Fibroblast of lung (primary cell): ENCODE measurements around the gene DCDC2.

ENCODE experiments used
- CTCF ChIP-seq, 2 donors: IDR thresholded peaks in 1 of 2; conservative IDR thresholded peaks in 1 of 2; 1 replicate in 1 of 2; 2 replicates in 1 of 2; pipeline ENCODE4 v1.5.1; 2011 to 2012; ENCODE audit warnings: low read length in 2 of 2, control low read depth in 1 of 2, inconsistent platforms in 1 of 2, low read depth in 1 of 2, mild to moderate bottlenecking in 1 of 2
- EZH2 ChIP-seq: IDR thresholded peaks from 2 replicates; pipeline ENCODE4 v1.5.1; 2012; ENCODE audit warnings: low read length, control low read depth, mild to moderate bottlenecking; ENCODE audit errors: missing control alignments

GRCh38 chr6:24226541-24226940 is 131.3 kb downstream of the DCDC2 start:
- TF ChIP-seq CTCF (conservative IDR thresholded peaks at IDR 0.05 in 1 of 2, IDR thresholded peaks at IDR 0.05 in 1 of 2; ENCODE audit: low read depth in 1 of 2, low read length in 2 of 2), result no peak
- TF ChIP-seq EZH2, result no peak
